Erythroblast (primary cell): ENCODE measurements around the gene HUS1.
"Not testable (repeated sequence)": the region's sequence is repeated elsewhere in the genome, so short reads cannot be mapped to it uniquely, and the experiment has no call there.

Experiments used
- DNase-seq, 2 experiments: peaks; one replicate each; lab custom pipeline; 2025; lab: John Stamatoyannopoulos, UW
- GATA1 ChIP-seq: IDR thresholded peaks from 2 replicates; pipeline ENCODE4 v1.6.1; 2011; ENCODE audit warnings: low read depth, mild to moderate bottlenecking, control low read depth, low read length, moderate library complexity
- POLR2A ChIP-seq: IDR thresholded peaks from 2 replicates; pipeline ENCODE4 v1.6.1; 2011; ENCODE audit warnings: mild to moderate bottlenecking, low read length

Gene HUS1

GRCh38 chr7:47934831-47935230, 44.6 kb downstream of the HUS1 start:
- no peak for TF ChIP-seq GATA1
- TF ChIP-seq POLR2A: no peak
- no peak for DNase-seq

GRCh38 chr7:47933215-47933614, 46.2 kb downstream of the HUS1 start:
- DNase-seq: no peak
- TF ChIP-seq GATA1 (no peak), POLR2A (no peak)

- DNase-seq: no peak
- no peak for TF ChIP-seq GATA1
- no peak for TF ChIP-seq POLR2A
These were observed 46.9 kb downstream of the HUS1 start for GRCh38 chr7:47932466-47933037.

GRCh38 chr7:47932016-47932415, 47.4 kb downstream of the HUS1 start:
- TF ChIP-seq GATA1 (no peak), POLR2A (no peak)
- no peak for DNase-seq

GRCh38 chr7:47931005-47932004, 48.1 kb downstream of the HUS1 start:
- TF ChIP-seq POLR2A (no peak), GATA1 (no peak)
- DNase-seq: no peak

GRCh38 chr7:47924266-47924665, 55.1 kb downstream of the HUS1 start:
- TF ChIP-seq POLR2A (no peak), GATA1 (no peak)
- no peak for DNase-seq

GRCh38 chr7:47923081-47923875, 56.1 kb downstream of the HUS1 start:
- DNase-seq: not testable (repeated sequence)

GRCh38 chr7:47916514-47916913, 62.9 kb downstream of the HUS1 start:
- DNase-seq: not testable (repeated sequence)

- TF ChIP-seq GATA1 (no peak), POLR2A (no peak)
- DNase-seq: no peak
These were observed 63.8 kb downstream of the HUS1 start for GRCh38 chr7:47915616-47915976.

GRCh38 chr7:47914717-47915615, 64.4 kb downstream of the HUS1 start:
- DNase-seq: no peak
- TF ChIP-seq POLR2A (no peak), GATA1 (no peak)
